ENCODE results near the gene AMBP.

Gene AMBP

GRCh38 chr9:114033397-114034103 lies 44.5 kb downstream of the AMBP start:
- no peaks in the 10 kb centered on the region for H4K20me1 ChIP-seq (ENCODE audit: insufficient read depth, low read length)
- no peak overlapping the region for H3K4me2 ChIP-seq (ENCODE audit: insufficient read depth, low read length)
- H3K4me3 ChIP-seq (ENCODE audit: low read depth in 1 of 2, low read length in 2 of 2): no peak overlapping the region
- ATAC-seq (ENCODE audit: insufficient read depth, low read depth) (0 out of 3 replicates have a peak, but pooled peaks have one; percentile 40), DNase-seq (peak; percentile 10)
- no peaks in the 10 kb centered on the region for H3K36me3 ChIP-seq (ENCODE audit: insufficient read depth, low read length)
- no peaks in the 10 kb centered on the region for H3K4me1 ChIP-seq (ENCODE audit: insufficient read depth, low read length)
- no peak overlapping the region for H3K9ac ChIP-seq (ENCODE audit: low read depth, low read length)
- no peak overlapping the region for H3K27ac ChIP-seq (ENCODE audit: low read length)
- H3K9me3 ChIP-seq (ENCODE audit: insufficient read depth, low read length, severe bottlenecking): no peaks in the 10 kb centered on the region
- H2AFZ ChIP-seq (ENCODE audit: low read depth, low read length): no peak overlapping the region
- no peaks in the 10 kb centered on the region for H3K27me3 ChIP-seq (ENCODE audit: insufficient read depth, low read length, poor library complexity)
- TF ChIP-seq CTCF (IDR thresholded peaks at IDR 0.05; ENCODE audit: borderline replicate concordance, extremely low read depth, low read length, poor library complexity, severe bottlenecking) (peak; percentile 52), EZH2 (IDR thresholded peaks at IDR 0.05; ENCODE audit: borderline replicate concordance, low read depth, low read length, severe bottlenecking) (no peak)
- H3K79me2 ChIP-seq (ENCODE audit: insufficient read depth, low read length): no peaks in the 10 kb centered on the region

DNA sequence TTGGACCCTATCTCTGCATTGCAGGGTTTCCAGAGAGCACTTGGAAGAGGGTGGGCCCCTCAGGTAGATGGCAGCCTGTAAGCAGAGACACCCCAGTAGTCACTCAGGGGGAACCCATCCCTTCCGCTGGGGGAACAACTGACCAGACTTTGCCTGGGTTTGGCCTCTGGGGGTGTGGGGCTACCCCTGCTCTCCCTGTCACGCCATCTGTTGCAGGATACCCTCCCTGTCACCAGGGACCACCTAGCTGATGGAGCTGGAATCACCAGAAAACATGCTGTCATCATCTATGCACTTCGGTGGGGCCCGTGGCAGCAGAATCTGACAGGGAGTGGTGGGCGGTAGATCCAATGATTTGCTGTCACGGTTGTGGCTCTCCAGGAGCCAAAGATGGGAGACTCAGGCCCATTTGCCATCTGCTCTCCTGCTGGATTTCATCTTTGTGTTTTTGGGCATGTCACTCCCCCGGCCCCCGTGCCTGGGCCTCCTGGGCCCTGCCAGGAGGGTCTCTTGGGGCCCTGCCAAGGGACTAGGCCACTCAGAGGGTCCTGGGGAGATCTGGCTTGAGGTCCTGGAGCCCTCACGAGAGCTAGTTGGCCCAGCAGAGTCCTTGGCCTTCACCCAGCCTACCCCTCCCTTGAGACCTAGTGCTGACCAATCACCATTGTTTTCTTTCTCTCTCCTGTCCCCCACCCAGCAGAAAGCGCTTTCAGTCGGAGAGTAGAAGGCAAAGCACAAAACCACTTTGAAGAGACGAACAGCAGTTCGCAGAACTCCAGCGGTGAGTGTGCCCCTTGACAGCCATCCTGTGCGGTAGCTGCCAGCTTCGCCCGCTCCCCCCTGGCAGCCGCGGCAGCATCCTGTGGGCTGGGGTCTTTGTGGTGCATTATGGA lies 45.9 kb downstream of the AMBP start:
- no peaks in the 10 kb centered on the region for H3K36me3 ChIP-seq (ENCODE audit: insufficient read depth, low read length)
- ATAC-seq (ENCODE audit: insufficient read depth, low read depth) (no peak), DNase-seq (no peak)
- H3K27me3 ChIP-seq (ENCODE audit: insufficient read depth, low read length, poor library complexity): no peaks in the 10 kb centered on the region
- H4K20me1 ChIP-seq (ENCODE audit: insufficient read depth, low read length): no peaks in the 10 kb centered on the region
- no peak overlapping the region for H3K27ac ChIP-seq (ENCODE audit: low read length)
- H2AFZ ChIP-seq (ENCODE audit: low read depth, low read length): no peak overlapping the region
- H3K9me3 ChIP-seq (ENCODE audit: insufficient read depth, low read length, severe bottlenecking): no peaks in the 10 kb centered on the region
- no peaks in the 10 kb centered on the region for H3K79me2 ChIP-seq (ENCODE audit: insufficient read depth, low read length)
- H3K4me3 ChIP-seq (ENCODE audit: low read depth in 1 of 2, low read length in 2 of 2): no peak overlapping the region
- no peak for TF ChIP-seq CTCF (IDR thresholded peaks at IDR 0.05; ENCODE audit: borderline replicate concordance, extremely low read depth, low read length, poor library complexity, severe bottlenecking)
- no peak for TF ChIP-seq EZH2 (IDR thresholded peaks at IDR 0.05; ENCODE audit: borderline replicate concordance, low read depth, low read length, severe bottlenecking)
- H3K4me2 ChIP-seq (ENCODE audit: insufficient read depth, low read length): no peak overlapping the region
- H3K9ac ChIP-seq (ENCODE audit: low read depth, low read length): no peak overlapping the region
- H3K4me1 ChIP-seq (ENCODE audit: insufficient read depth, low read length): no peaks in the 10 kb centered on the region

DNA sequence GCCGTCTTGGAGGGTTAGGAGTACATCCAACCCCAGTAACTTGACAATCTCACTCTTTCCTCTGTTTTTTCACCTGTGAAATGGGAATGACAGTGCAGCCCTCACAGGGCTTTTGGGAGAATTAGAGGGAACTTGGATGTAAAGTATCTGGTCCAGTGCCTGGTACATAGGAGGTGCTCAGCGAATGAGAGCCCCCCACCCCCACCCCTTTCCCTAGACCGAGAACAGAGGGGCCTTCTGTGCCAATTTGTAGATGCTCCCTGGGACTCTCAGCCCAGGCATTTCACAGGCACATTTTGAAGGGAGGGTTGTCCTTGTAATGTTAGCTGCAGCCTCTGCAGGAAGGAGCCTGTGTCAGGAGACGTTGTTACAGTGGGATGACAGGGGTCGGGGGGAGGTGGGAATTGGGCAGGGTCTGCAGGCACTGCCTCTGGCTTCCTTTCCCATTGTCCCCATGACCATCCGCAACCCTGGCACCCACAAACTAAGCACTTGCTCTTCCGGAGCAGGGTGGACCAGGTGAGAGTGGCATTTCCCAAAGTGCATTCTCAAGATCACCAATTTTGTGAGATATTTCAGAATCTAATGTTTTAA lies 47.0 kb downstream of the AMBP start:
- Histone ChIP-seq H3K79me2 (ENCODE audit: insufficient read depth, low read length) (no peaks in the 10 kb centered on the region), H3K27me3 (ENCODE audit: insufficient read depth, low read length, poor library complexity) (no peaks in the 10 kb centered on the region), H3K4me1 (ENCODE audit: insufficient read depth, low read length) (no peaks in the 10 kb centered on the region), H3K27ac (ENCODE audit: low read length) (no peak overlapping the region), H3K4me3 (ENCODE audit: low read depth in 1 of 2, low read length in 2 of 2) (no peak overlapping the region), H3K4me2 (ENCODE audit: insufficient read depth, low read length) (no peak overlapping the region), H3K9ac (ENCODE audit: low read depth, low read length) (no peak overlapping the region), H2AFZ (ENCODE audit: low read depth, low read length) (no peak overlapping the region), H3K36me3 (ENCODE audit: insufficient read depth, low read length) (no peaks in the 10 kb centered on the region), H4K20me1 (ENCODE audit: insufficient read depth, low read length) (no peaks in the 10 kb centered on the region), H3K9me3 (ENCODE audit: insufficient read depth, low read length, severe bottlenecking) (no peaks in the 10 kb centered on the region)
- ATAC-seq (ENCODE audit: insufficient read depth, low read depth): no peak
- no peak for DNase-seq
- TF ChIP-seq CTCF (IDR thresholded peaks at IDR 0.05; ENCODE audit: borderline replicate concordance, extremely low read depth, low read length, poor library complexity, severe bottlenecking) (no peak), EZH2 (IDR thresholded peaks at IDR 0.05; ENCODE audit: borderline replicate concordance, low read depth, low read length, severe bottlenecking) (no peak)

All from DND-41 (cell line).